HepG2 (cell line): ENCODE results near the gene HEXD. TPM values are rescaled to one million over a fixed set of nuclear protein-coding genes. Genes with fewer than 3 reads are reported as not detected.

Source experiments
- ATAC-seq: fragments of 200-7000 bp; cut with Tn5 transposase; 3 replicates; pipeline ENCODE4 v1.9.1; 2020; ENCODE audit warnings: mild to moderate bottlenecking, moderate library complexity
- BruUV-seq: library from RNA; stranded (reverse); fragments of 400-500 nt; replicated peaks from 2 replicates; lab custom pipeline; 2021; lab: Mats Ljungman, UMichigan
- CTCF ChIA-PET: fragments of 300-600 bp; formaldehyde crosslinking; extraction: SDS; loops from one replicate; lab custom pipeline; 2021; ENCODE audit warnings: low total read pairs, inconsistent platforms, low intra/inter-chr PET ratio; lab: Yijun Ruan, JAX
- POLR2A ChIA-PET: fragments of 350-600 bp; sonication (Branson Sonifier 250); formaldehyde crosslinking; loops from one replicate; lab custom pipeline; 2020; ENCODE audit warnings: antibody characterized with exemption, inconsistent platforms; lab: Yijun Ruan, JAX
- DNase-seq: peaks from one replicate; pipeline ENCODE4 v3.0.0-alpha.2; 2015; ENCODE audit warnings: low spot score
- FAIRE-seq: peaks from 3 replicates; lab custom pipeline; 2011; peaks lifted over from hg19 to GRCh38; lab: Jason Lieb, UNC
- H2AFZ ChIP-seq: one replicate; pipeline ENCODE4 v1.6.1; 2011; ENCODE audit warnings: low read length, inconsistent platforms
- H3K27ac ChIP-seq: fragments of 300-600 bp; 3 replicates; pipeline ENCODE4 v1.8.0; 2011; ENCODE audit warnings: mixed run types, mild to moderate bottlenecking, mixed read lengths, low read length, inconsistent platforms; ENCODE audit not compliant: insufficient read depth; ENCODE audit errors: extremely low read length
- H3K27me3 ChIP-seq, 2 experiments: fragments of 200-600 bp in 1 of 2; 2 replicates in 1 of 2; 3 replicates in 1 of 2; pipeline versions ENCODE4 v1.6.0 to v1.8.0; 2011; ENCODE audit warnings: low read length in 2 of 2, mild to moderate bottlenecking in 2 of 2, moderate library complexity in 2 of 2, inconsistent platforms in 1 of 2; ENCODE audit not compliant: insufficient read depth in 2 of 2, control insufficient read depth in 1 of 2
- H3K36me3 ChIP-seq, 2 experiments: fragments of 200-600 bp in 1 of 2; replicated peaks in 1 of 2; 2 replicates in 1 of 2; 3 replicates in 1 of 2; pipeline versions ENCODE4 v1.5.1 to v1.8.0; 2011; ENCODE audit warnings: low read length in 2 of 2, inconsistent platforms in 1 of 2; ENCODE audit not compliant: insufficient read depth in 2 of 2, control insufficient read depth in 1 of 2
- H3K4me1 ChIP-seq: 2 replicates; pipeline ENCODE4 v1.5.1; 2012; ENCODE audit warnings: low read length, inconsistent platforms; ENCODE audit not compliant: insufficient read depth
- H3K4me2 ChIP-seq: 2 replicates; pipeline ENCODE4 v1.6.0; 2011; ENCODE audit warnings: low read depth, low read length, inconsistent platforms
- H3K4me3 ChIP-seq, 3 experiments: fragments of 200-600 bp in 1 of 3; sonication (generic), shearing (Covaris generic) in 1 of 3; replicated peaks in 1 of 3; 2 replicates each; pipeline ENCODE4 v1.5.1; 2011 to 2016; ENCODE audit warnings: low read length in 3 of 3, inconsistent platforms in 2 of 3, low read depth in 2 of 3, mild to moderate bottlenecking in 2 of 3, control low read depth in 1 of 3, mixed read lengths in 1 of 3; ENCODE audit not compliant: insufficient read depth in 1 of 3
- H3K79me2 ChIP-seq: one replicate; pipeline ENCODE4 v1.6.1; 2011; ENCODE audit warnings: low read length, inconsistent platforms; ENCODE audit not compliant: insufficient read depth
- H3K9ac ChIP-seq: 2 replicates; pipeline ENCODE4 v1.6.0; 2011; ENCODE audit warnings: mild to moderate bottlenecking, low read depth, low read length, inconsistent platforms; ENCODE audit not compliant: insufficient read depth
- H3K9me3 ChIP-seq: 2 replicates; pipeline ENCODE4 v1.5.1; 2012; ENCODE audit warnings: mild to moderate bottlenecking, low read length
- H4K20me1 ChIP-seq: 2 replicates; pipeline ENCODE4 v1.6.0; 2011; ENCODE audit warnings: inconsistent platforms, mild to moderate bottlenecking, low read length, moderate library complexity; ENCODE audit not compliant: insufficient read depth
- AGO2 ChIP-seq: fragments of 200-400 bp; formaldehyde crosslinking; optimal IDR thresholded peaks from 2 replicates; pipeline ENCODE3; 2017; ENCODE audit warnings: mild to moderate bottlenecking, low read depth, low read length, moderate library complexity
- CBX5 ChIP-seq: sonication (generic); formaldehyde crosslinking; IDR thresholded peaks from 2 replicates; pipeline ENCODE4 v1.4.0; 2020; ENCODE audit warnings: missing genetic modification reagents, borderline replicate concordance
- RBFOX2 ChIP-seq: fragments of 200-400 bp; formaldehyde crosslinking; IDR thresholded peaks from 2 replicates; pipeline ENCODE4 v1.6.1; 2017; ENCODE audit warnings: low read depth, mild to moderate bottlenecking, low read length
- REL ChIP-seq: sonication (generic); formaldehyde crosslinking; conservative IDR thresholded peaks from 2 replicates; pipeline ENCODE4 v1.8.0; 2022; ENCODE audit warnings: mild to moderate bottlenecking, missing genetic modification reagents, moderate library complexity
- SETDB1 ChIP-seq: sonication (generic); formaldehyde crosslinking; IDR thresholded peaks from 2 replicates; pipeline ENCODE4 v1.5.1; 2020; ENCODE audit warnings: missing genetic modification reagents, mild to moderate bottlenecking, borderline replicate concordance
- ZBTB3 ChIP-seq: sonication (generic); formaldehyde crosslinking; IDR thresholded peaks from 2 replicates; pipeline ENCODE4 v1.4.0; 2020; ENCODE audit warnings: low read depth, mild to moderate bottlenecking, moderate library complexity, missing genetic modification reagents, borderline replicate concordance
- ZEB1 ChIP-seq: IDR thresholded peaks from 2 replicates; pipeline ENCODE4 v1.6.1; 2012; ENCODE audit warnings: mild to moderate bottlenecking, low read depth, inconsistent platforms; ENCODE audit not compliant: insufficient replicate concordance
- ZNF10 ChIP-seq: sonication (generic); formaldehyde crosslinking; IDR thresholded peaks from 2 replicates; pipeline ENCODE4 v1.4.0; 2020; ENCODE audit warnings: mild to moderate bottlenecking, low read depth, missing genetic modification reagents, borderline replicate concordance
- ZNF414 ChIP-seq: sonication (generic); formaldehyde crosslinking; IDR thresholded peaks from 2 replicates; pipeline ENCODE4 v1.5.0; 2020; ENCODE audit warnings: missing genetic modification reagents
- ZNF670 ChIP-seq: sonication (generic); formaldehyde crosslinking; IDR thresholded peaks from 2 replicates; pipeline ENCODE4 v1.8.0; 2022; ENCODE audit warnings: mild to moderate bottlenecking, missing genetic modification reagents, borderline replicate concordance
- WGBS: methylation state at CpG from one replicate; pipeline ENCODE4 v1.1.6; 2017; ENCODE audit warnings: low lambda C conversion rate; 5-methylcytosine and 5-hydroxymethylcytosine counted together
- in situ Hi-C: cut with HindIII; loops from 2 replicates; pipeline ENCODE4 v1.10.0; 2017; ENCODE audit warnings: low pct_unique_long_range_greater_than_20kb; ENCODE audit not compliant: extremely low pct_ligation_motif_present
- intact Hi-C: fragments of 100-400 bp; cut with micrococcal nuclease; formaldehyde crosslinking; loops from one replicate; pipeline ENCODE4 v1.10.0; 2022; ENCODE audit not compliant: unreplicated experiment
- polyA plus RNA-seq, 8 experiments: library from polyadenylated mRNA; depleted of rRNA in 3 of 8; stranded (reverse) in 7 of 8; unstranded in 1 of 8; fragments of >200 nt; fragmentation: Illumina TruSeq in 4 of 8; extraction: Trizol in 4 of 8; gene quantifications; 2 replicates each; pipeline versions ENCODE4 v1.2.1 to v1.2.3, GENCODE V29; 2011 to 2016; ENCODE audit warnings: low read depth in 4 of 8, missing spikeins in 1 of 8, mixed read lengths in 1 of 8; ENCODE audit not compliant: insufficient read depth in 1 of 8
- total RNA-seq, 5 experiments: library from RNA; depleted of rRNA; stranded (reverse); fragments of >200 nt; fragmentation: Illumina TruSeq; extraction: Trizol; gene quantifications; 2 replicates each; pipeline ENCODE4 v1.2.3, GENCODE V29; 2016; ENCODE audit warnings: low read depth in 1 of 5
- TF ChIP-seq, protein P1 (sequence below): sonication (generic); formaldehyde crosslinking; conservative IDR thresholded peaks from 2 replicates; pipeline ENCODE4 v1.4.0; 2020; ENCODE audit warnings: missing genetic modification reagents
- TF ChIP-seq, protein P2 (sequence below): sonication (generic); formaldehyde crosslinking; IDR thresholded peaks from 2 replicates; pipeline ENCODE4 v1.5.0; 2020; ENCODE audit warnings: mild to moderate bottlenecking, missing genetic modification reagents

Gene HEXD
- total and polyA plus RNA-seq, 2 of the 13 experiments (the other 11 are each of a cell fraction or from before 2014, with no cell fraction given), result 22.3 to 41.8 TPM

GRCh38 chr17:82436601-82437324 lies 18.6 kb downstream of the HEXD start:
- Histone ChIP-seq H3K4me3 (no peak overlapping the region), H3K4me2 (no peak overlapping the region), H3K27ac (no peak overlapping the region), H3K4me1 (no peaks in the 10 kb centered on the region), H3K79me2 (no peaks in the 10 kb centered on the region), H2AFZ (no peak overlapping the region), H3K36me3 (peaks cover 9 to 10% of the 10 kb centered on the region in 2 experiments; a peak in 4 of 5 replicates), H3K9me3 (no peaks in the 10 kb centered on the region), H4K20me1 (no peaks in the 10 kb centered on the region), H3K27me3 (no peaks in the 10 kb centered on the region), H3K9ac (no peak overlapping the region)
- TF ChIP-seq ZNF414, result no peak
- 0 out of 2 replicates have a peak, but pooled peaks have one; percentile 23 for TF ChIP-seq RBFOX2
- peak; percentile 21 for TF ChIP-seq AGO2
- TF ChIP-seq ZEB1, result no peak
- WGBS, result 94% methylated on average over 29 of the region's 36 CpGs
- ChIA-PET CTCF (no interaction called here), POLR2A (no interaction called here)
- in situ Hi-C loops, result no loop called here
- intact Hi-C loops, result no loop called here
- ATAC-seq, result no peak
- BruUV-seq, result no TSS peak
- FAIRE-seq, result no peak
- no peak for DNase-seq

DNA sequence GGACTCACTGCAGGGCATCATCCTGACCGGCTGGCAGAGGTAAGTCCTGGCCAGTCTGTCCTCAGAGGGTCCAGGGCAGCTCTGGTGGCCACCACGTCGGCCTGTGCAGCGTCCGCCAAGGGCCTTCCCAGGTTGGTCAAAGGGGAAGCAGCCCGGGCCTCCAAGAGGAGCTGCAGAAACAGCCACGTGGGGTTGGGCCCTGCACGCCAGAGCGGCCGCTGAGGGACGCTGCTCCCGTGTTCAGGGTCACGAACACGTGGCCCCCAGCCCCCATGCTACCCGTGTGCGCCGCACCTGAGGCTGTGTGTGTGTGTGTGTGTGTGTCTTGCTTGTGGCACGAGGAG lies 19.1 kb downstream of the HEXD start:
- Histone ChIP-seq H3K27ac (no peak overlapping the region), H3K4me3 (no peak overlapping the region), H3K4me2 (no peak overlapping the region), H3K36me3 (peaks cover 9 to 10% of the 10 kb centered on the region in 2 experiments; a peak in 4 of 5 replicates), H3K27me3 (no peaks in the 10 kb centered on the region), H4K20me1 (no peaks in the 10 kb centered on the region), H2AFZ (no peak overlapping the region), H3K79me2 (no peaks in the 10 kb centered on the region), H3K9ac (no peak overlapping the region), H3K4me1 (no peaks in the 10 kb centered on the region), H3K9me3 (no peaks in the 10 kb centered on the region)
- WGBS, result 94% methylated on average over 3 of the region's 18 CpGs
- ATAC-seq, result no peak
- FAIRE-seq, result no peak
- intact Hi-C loops (no loop called here), in situ Hi-C loops (no loop called here)
- no peak for DNase-seq
- BruUV-seq, result no TSS peak
- CTCF ChIA-PET, result no interaction called here
- POLR2A ChIA-PET, result no interaction called here
- TF ChIP-seq REL (CRISPR knock-in tag), result no peak
- no peak for TF ChIP-seq SETDB1 (CRISPR knock-in tag)
- no peak for TF ChIP-seq ZNF10 (CRISPR knock-in tag)
- no peak for TF ChIP-seq ZBTB3 (CRISPR knock-in tag)
- TF ChIP-seq CBX5, result no peak
- no peak for TF ChIP-seq ZNF670 (CRISPR knock-in tag)
- TF ChIP-seq, protein P1, sequence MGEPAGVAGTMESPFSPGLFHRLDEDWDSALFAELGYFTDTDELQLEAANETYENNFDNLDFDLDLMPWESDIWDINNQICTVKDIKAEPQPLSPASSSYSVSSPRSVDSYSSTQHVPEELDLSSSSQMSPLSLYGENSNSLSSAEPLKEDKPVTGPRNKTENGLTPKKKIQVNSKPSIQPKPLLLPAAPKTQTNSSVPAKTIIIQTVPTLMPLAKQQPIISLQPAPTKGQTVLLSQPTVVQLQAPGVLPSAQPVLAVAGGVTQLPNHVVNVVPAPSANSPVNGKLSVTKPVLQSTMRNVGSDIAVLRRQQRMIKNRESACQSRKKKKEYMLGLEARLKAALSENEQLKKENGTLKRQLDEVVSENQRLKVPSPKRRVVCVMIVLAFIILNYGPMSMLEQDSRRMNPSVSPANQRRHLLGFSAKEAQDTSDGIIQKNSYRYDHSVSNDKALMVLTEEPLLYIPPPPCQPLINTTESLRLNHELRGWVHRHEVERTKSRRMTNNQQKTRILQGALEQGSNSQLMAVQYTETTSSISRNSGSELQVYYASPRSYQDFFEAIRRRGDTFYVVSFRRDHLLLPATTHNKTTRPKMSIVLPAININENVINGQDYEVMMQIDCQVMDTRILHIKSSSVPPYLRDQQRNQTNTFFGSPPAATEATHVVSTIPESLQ (CRISPR knock-in tag), result no peak
- TF ChIP-seq, protein P2, sequence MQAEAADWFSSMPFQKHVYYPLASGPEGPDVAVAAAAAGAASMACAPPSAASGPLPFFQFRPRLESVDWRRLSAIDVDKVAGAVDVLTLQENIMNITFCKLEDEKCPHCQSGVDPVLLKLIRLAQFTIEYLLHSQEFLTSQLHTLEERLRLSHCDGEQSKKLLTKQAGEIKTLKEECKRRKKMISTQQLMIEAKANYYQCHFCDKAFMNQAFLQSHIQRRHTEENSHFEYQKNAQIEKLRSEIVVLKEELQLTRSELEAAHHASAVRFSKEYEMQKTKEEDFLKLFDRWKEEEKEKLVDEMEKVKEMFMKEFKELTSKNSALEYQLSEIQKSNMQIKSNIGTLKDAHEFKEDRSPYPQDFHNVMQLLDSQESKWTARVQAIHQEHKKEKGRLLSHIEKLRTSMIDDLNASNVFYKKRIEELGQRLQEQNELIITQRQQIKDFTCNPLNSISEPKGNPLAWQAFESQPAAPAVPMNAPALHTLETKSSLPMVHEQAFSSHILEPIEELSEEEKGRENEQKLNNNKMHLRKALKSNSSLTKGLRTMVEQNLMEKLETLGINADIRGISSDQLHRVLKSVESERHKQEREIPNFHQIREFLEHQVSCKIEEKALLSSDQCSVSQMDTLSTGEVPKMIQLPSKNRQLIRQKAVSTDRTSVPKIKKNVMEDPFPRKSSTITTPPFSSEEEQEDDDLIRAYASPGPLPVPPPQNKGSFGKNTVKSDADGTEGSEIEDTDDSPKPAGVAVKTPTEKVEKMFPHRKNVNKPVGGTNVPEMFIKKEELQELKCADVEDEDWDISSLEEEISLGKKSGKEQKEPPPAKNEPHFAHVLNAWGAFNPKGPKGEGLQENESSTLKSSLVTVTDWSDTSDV, result no peak
